B cell (primary cell): ENCODE data around the gene COL4A1.

Experiments
- EZH2 ChIP-seq: IDR thresholded peaks from 2 replicates; pipeline ENCODE4 v1.6.1; 2012; ENCODE audit warnings: borderline replicate concordance, low read depth, mild to moderate bottlenecking, moderate library complexity, low read length; ENCODE audit not compliant: insufficient read depth, poor library complexity, severe bottlenecking
- TF ChIP-seq, protein P1 (sequence below): fragments of 200-600 bp; IDR thresholded peaks from one replicate; pipeline ENCODE4 v1.8.0; 2022; ENCODE audit warnings: antibody characterized with exemption, mild to moderate bottlenecking

- TF ChIP-seq, protein P1, sequence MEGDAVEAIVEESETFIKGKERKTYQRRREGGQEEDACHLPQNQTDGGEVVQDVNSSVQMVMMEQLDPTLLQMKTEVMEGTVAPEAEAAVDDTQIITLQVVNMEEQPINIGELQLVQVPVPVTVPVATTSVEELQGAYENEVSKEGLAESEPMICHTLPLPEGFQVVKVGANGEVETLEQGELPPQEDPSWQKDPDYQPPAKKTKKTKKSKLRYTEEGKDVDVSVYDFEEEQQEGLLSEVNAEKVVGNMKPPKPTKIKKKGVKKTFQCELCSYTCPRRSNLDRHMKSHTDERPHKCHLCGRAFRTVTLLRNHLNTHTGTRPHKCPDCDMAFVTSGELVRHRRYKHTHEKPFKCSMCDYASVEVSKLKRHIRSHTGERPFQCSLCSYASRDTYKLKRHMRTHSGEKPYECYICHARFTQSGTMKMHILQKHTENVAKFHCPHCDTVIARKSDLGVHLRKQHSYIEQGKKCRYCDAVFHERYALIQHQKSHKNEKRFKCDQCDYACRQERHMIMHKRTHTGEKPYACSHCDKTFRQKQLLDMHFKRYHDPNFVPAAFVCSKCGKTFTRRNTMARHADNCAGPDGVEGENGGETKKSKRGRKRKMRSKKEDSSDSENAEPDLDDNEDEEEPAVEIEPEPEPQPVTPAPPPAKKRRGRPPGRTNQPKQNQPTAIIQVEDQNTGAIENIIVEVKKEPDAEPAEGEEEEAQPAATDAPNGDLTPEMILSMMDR, result no peak
- no peak for TF ChIP-seq EZH2
Measured at GRCh38 chr13:110314516-110315245, 7.7 kb upstream of the COL4A1 start.
